Mesothelial cell of epicardium (in vitro differentiated cells): ENCODE data around the gene RPS6KL1. TPM values are rescaled to one million over a fixed set of nuclear protein-coding genes. Genes with fewer than 3 reads are reported as not detected.

Source experiments
- DNase-seq, 2 experiments: peaks; one replicate each; pipeline ENCODE4 v3.0.0; 2021; ENCODE audit warnings: low spot score in 2 of 2; ENCODE audit not compliant: unreplicated experiment in 2 of 2
- H3K27ac Mint-ChIP-seq: 2 replicates; pipeline ENCODE4 v1.8.0; 2021; ENCODE audit warnings: mixed read lengths
- H3K27me3 Mint-ChIP-seq: 2 replicates; pipeline ENCODE4 v1.8.0; 2021; ENCODE audit warnings: low read depth, mixed read lengths
- H3K36me3 Mint-ChIP-seq: 2 replicates; pipeline ENCODE4 v1.8.0; 2021; ENCODE audit warnings: mixed read lengths
- H3K4me1 Mint-ChIP-seq: 2 replicates; pipeline ENCODE4 v1.8.0; 2021; ENCODE audit warnings: mixed read lengths
- H3K4me3 Mint-ChIP-seq: 2 replicates; pipeline ENCODE4 v1.8.0; 2021; ENCODE audit warnings: mild to moderate bottlenecking, moderate library complexity, mixed read lengths
- H3K9me3 Mint-ChIP-seq: 2 replicates; pipeline ENCODE4 v1.8.0; 2021; ENCODE audit warnings: mixed read lengths
- CTCF ChIP-seq: fragments of 200-600 bp; sonication (generic); IDR thresholded peaks from one replicate; pipeline ENCODE4 v1.5.0; 2021; ENCODE audit warnings: antibody characterized with exemption; ENCODE audit not compliant: unreplicated experiment
- total RNA-seq: library from RNA; stranded (reverse); gene quantifications from 3 replicates; pipeline ENCODE4 v1.2.1, GENCODE V29; 2021

The RPS6KL1 gene
- total RNA-seq, 1 donor from 2014 or later: 1.1 TPM

- Mint-ChIP-seq H3K27me3 (no peaks in the 10 kb centered on the region), H3K4me1 (peaks cover 18% of the 10 kb centered on the region), H3K36me3 (peaks cover 1% of the 10 kb centered on the region), H3K4me3 (no peak overlapping the region), H3K27ac (peak overlapping the region; percentile 53), H3K9me3 (no peaks in the 10 kb centered on the region)
- no peak for DNase-seq
- TF ChIP-seq CTCF: no peak
These were observed 18.6 kb upstream of the RPS6KL1 start for GRCh38 chr14:74941676-74942097.

GRCh38 chr14:74940956-74941565, 18.0 kb upstream of the RPS6KL1 start:
- DNase-seq: no peak
- peak overlapping the region; percentile 39 for H3K27ac Mint-ChIP-seq
- H3K36me3 Mint-ChIP-seq: no peaks in the 10 kb centered on the region
- no peak for TF ChIP-seq CTCF
- H3K4me1 Mint-ChIP-seq: peaks cover 13% of the 10 kb centered on the region
- H3K9me3 Mint-ChIP-seq: no peaks in the 10 kb centered on the region
- H3K27me3 Mint-ChIP-seq: no peaks in the 10 kb centered on the region
- H3K4me3 Mint-ChIP-seq: no peak overlapping the region

GRCh38 chr14:74938531-74939495, 15.8 kb upstream of the RPS6KL1 start:
- DNase-seq: no peak
- no peak for TF ChIP-seq CTCF
- H3K4me1 Mint-ChIP-seq: peaks cover 18% of the 10 kb centered on the region
- no peaks in the 10 kb centered on the region for H3K9me3 Mint-ChIP-seq
- H3K27me3 Mint-ChIP-seq: no peaks in the 10 kb centered on the region
- no peaks in the 10 kb centered on the region for H3K36me3 Mint-ChIP-seq
- no peak overlapping the region for H3K4me3 Mint-ChIP-seq
- H3K27ac Mint-ChIP-seq: no peak overlapping the region

- Mint-ChIP-seq H3K27ac (no peak overlapping the region), H3K4me1 (peaks cover 13% of the 10 kb centered on the region), H3K9me3 (no peaks in the 10 kb centered on the region), H3K36me3 (no peaks in the 10 kb centered on the region), H3K27me3 (no peaks in the 10 kb centered on the region), H3K4me3 (no peak overlapping the region)
- TF ChIP-seq CTCF: no peak
- no peak for DNase-seq
These were observed 14.1 kb upstream of the RPS6KL1 start for GRCh38 chr14:74937171-74937570.

- DNase-seq: no peak
- Mint-ChIP-seq H3K9me3 (no peaks in the 10 kb centered on the region), H3K36me3 (no peaks in the 10 kb centered on the region), H3K4me3 (no peak overlapping the region), H3K4me1 (peaks cover 10% of the 10 kb centered on the region), H3K27me3 (no peaks in the 10 kb centered on the region), H3K27ac (no peak overlapping the region)
- no peak for TF ChIP-seq CTCF
These were observed 13.7 kb upstream of the RPS6KL1 start for GRCh38 chr14:74936731-74937130.
